SK-N-SH (cell line): Measurements from ENCODE around the gene ATF4. TPM values are rescaled to one million over a fixed set of nuclear protein-coding genes. Genes with fewer than 3 reads are reported as not detected.
A peak's percentile ranks its signal among the peaks of the same experiment; 100 is the strongest.

Source experiments
- CTCF ChIA-PET: fragments of 300-600, 350-600 bp; formaldehyde crosslinking; extraction: SDS; loops from one replicate; lab custom pipeline; 2021; lab: Yijun Ruan, JAX
- POLR2A ChIA-PET: fragments of 350-600 bp; sonication (Branson Sonifier 250); formaldehyde crosslinking; extraction: SDS; loops from one replicate; lab custom pipeline; 2020; ENCODE audit warnings: antibody characterized with exemption, inconsistent platforms; lab: Yijun Ruan, JAX
- DNase-seq: peaks from one replicate; pipeline ENCODE4 v3.0.0; 2012
- H2AFZ ChIP-seq: fragments of 200-600 bp; sonication (generic); 2 replicates; pipeline ENCODE4 v1.8.1; 2016; ENCODE audit warnings: antibody characterized with exemption, mild to moderate bottlenecking, low read depth
- H3F3A ChIP-seq: fragments of 200-600 bp; sonication (generic); replicated peaks from 2 replicates; pipeline ENCODE3; 2016; ENCODE audit warnings: antibody characterized with exemption, mild to moderate bottlenecking; ENCODE audit not compliant: insufficient read depth
- H3K27ac ChIP-seq, 2 experiments: fragments of 200-500 bp in 1 of 2; fragments of 200-600 bp in 1 of 2; sonication (Bioruptor generic) in 1 of 2; sonication (generic), shearing (Covaris generic) in 1 of 2; 2 replicates each; pipeline versions ENCODE4 v1.5.1 to v1.6.1; 2014 to 2016; ENCODE audit warnings: low read depth in 2 of 2, inconsistent platforms in 1 of 2, low read length in 1 of 2, mild to moderate bottlenecking in 1 of 2, mixed read lengths in 1 of 2
- H3K27me3 ChIP-seq: fragments of 200-600 bp; sonication (generic), shearing (Covaris generic); 2 replicates; pipeline ENCODE4 v1.6.1; 2016; ENCODE audit warnings: mixed run types; ENCODE audit not compliant: insufficient read depth
- H3K36me3 ChIP-seq, 2 experiments: fragments of 200-500 bp in 1 of 2; fragments of 200-600 bp in 1 of 2; sonication (Bioruptor generic) in 1 of 2; sonication (generic) in 1 of 2; replicated peaks in 1 of 2; 2 replicates each; pipeline versions ENCODE3 to v1.5.1; 2014 to 2016; ENCODE audit warnings: low read length in 1 of 2, mild to moderate bottlenecking in 1 of 2; ENCODE audit not compliant: insufficient read depth in 2 of 2, control insufficient read depth in 1 of 2
- H3K4me1 ChIP-seq, 2 experiments: fragments of 200-500 bp in 1 of 2; fragments of 200-600 bp in 1 of 2; sonication (Bioruptor generic) in 1 of 2; sonication (generic), shearing (Covaris generic) in 1 of 2; 2 replicates each; pipeline versions ENCODE4 v1.5.1 to v1.6.1; 2014 to 2016; ENCODE audit warnings: low read depth in 1 of 2, low read length in 1 of 2, mixed run types in 1 of 2; ENCODE audit not compliant: insufficient read depth in 2 of 2, control insufficient read depth in 1 of 2
- H3K4me2 ChIP-seq: fragments of 200-600 bp; sonication (generic), shearing (Covaris generic); 2 replicates; pipeline ENCODE4 v1.6.1; 2017; ENCODE audit warnings: mixed run types
- H3K4me3 ChIP-seq, 2 experiments: fragments of 200-500 bp in 1 of 2; fragments of 200-600 bp in 1 of 2; sonication (Bioruptor generic) in 1 of 2; sonication (generic), shearing (Covaris generic) in 1 of 2; 2 replicates each; pipeline versions ENCODE4 v1.5.1 to v1.8.1; 2014 to 2016; ENCODE audit warnings: low read depth in 2 of 2, inconsistent platforms in 1 of 2, low read length in 1 of 2, mild to moderate bottlenecking in 1 of 2, mixed read lengths in 1 of 2, moderate library complexity in 1 of 2
- H3K79me2 ChIP-seq: fragments of 200-600 bp; sonication (generic); 2 replicates; pipeline ENCODE4 v1.8.1; 2017; ENCODE audit warnings: mild to moderate bottlenecking; ENCODE audit not compliant: insufficient read depth
- H3K9ac ChIP-seq: fragments of 200-600 bp; sonication (generic); 2 replicates; pipeline ENCODE4 v1.6.1; 2017; ENCODE audit warnings: mixed run types
- H3K9me2 ChIP-seq: fragments of 200-600 bp; sonication (generic); 2 replicates; pipeline ENCODE4 v1.6.1; 2017; ENCODE audit warnings: mixed run types
- H3K9me3 ChIP-seq: fragments of 200-600 bp; sonication (generic); 2 replicates; pipeline ENCODE4 v1.6.1; 2017; ENCODE audit warnings: mixed run types, mild to moderate bottlenecking, moderate library complexity
- H4K20me1 ChIP-seq: fragments of 200-600 bp; sonication (generic); 2 replicates; pipeline ENCODE4 v1.6.1; 2017; ENCODE audit warnings: mild to moderate bottlenecking, mixed run types; ENCODE audit not compliant: insufficient read depth
- CHD2 ChIP-seq: fragments of 150-350 bp; IDR thresholded peaks from 2 replicates; pipeline ENCODE4 v1.6.1; 2018; ENCODE audit warnings: low read length; ENCODE audit not compliant: partially characterized antibody
- ELF1 ChIP-seq: IDR thresholded peaks from 2 replicates; pipeline ENCODE4 v1.4.0; 2012
- EP300 ChIP-seq, 2 experiments: IDR thresholded peaks; 2 replicates each; pipeline versions ENCODE4 v1.4.0 to v1.6.1; 2012; ENCODE audit warnings: borderline replicate concordance in 1 of 2, low read depth in 1 of 2, low read length in 1 of 2
- EZH2phosphoT487 ChIP-seq: fragments of 200-600 bp; sonication (generic); IDR thresholded peaks from 2 replicates; pipeline ENCODE4 v1.6.1; 2017; ENCODE audit warnings: low read depth, mixed run types, mild to moderate bottlenecking, antibody characterized with exemption, moderate library complexity, borderline replicate concordance
- FOSL2 ChIP-seq: IDR thresholded peaks from 2 replicates; pipeline ENCODE4 v1.4.0; 2012; ENCODE audit warnings: low read depth, mild to moderate bottlenecking, moderate library complexity, borderline replicate concordance
- FOXJ3 ChIP-seq: sonication (generic); formaldehyde crosslinking; IDR thresholded peaks from 2 replicates; pipeline ENCODE4 v1.5.1; 2020; ENCODE audit warnings: mild to moderate bottlenecking, missing genetic modification reagents
- GABPA ChIP-seq: IDR thresholded peaks from 2 replicates; pipeline ENCODE4 v1.4.0; 2012; ENCODE audit warnings: low read depth, mild to moderate bottlenecking
- GATA2 ChIP-seq: sonication (generic); formaldehyde crosslinking; IDR thresholded peaks from 2 replicates; pipeline ENCODE4 v1.5.0; 2020; ENCODE audit warnings: mild to moderate bottlenecking, missing genetic modification reagents
- JUND ChIP-seq: IDR thresholded peaks from 2 replicates; pipeline ENCODE4 v1.4.0; 2012
- MAX ChIP-seq: IDR thresholded peaks from 2 replicates; pipeline ENCODE4 v1.4.0; 2012; ENCODE audit warnings: low read depth
- MEF2A ChIP-seq: IDR thresholded peaks from 2 replicates; pipeline ENCODE4 v1.4.0; 2012; ENCODE audit warnings: low read depth, borderline replicate concordance
- NFIC ChIP-seq: IDR thresholded peaks from 2 replicates; pipeline ENCODE4 v1.4.0; 2012; ENCODE audit warnings: borderline replicate concordance
- NRF1 ChIP-seq: IDR thresholded peaks from 2 replicates; pipeline ENCODE4 v1.6.1; 2012; ENCODE audit warnings: low read depth, mild to moderate bottlenecking, low read length
- POLR2AphosphoS5 ChIP-seq: IDR thresholded peaks from 2 replicates; pipeline ENCODE4 v1.6.1; 2012; ENCODE audit warnings: low read depth, low read length
- RAD21 ChIP-seq: IDR thresholded peaks from 2 replicates; pipeline ENCODE4 v1.6.1; 2012; ENCODE audit warnings: mild to moderate bottlenecking, low read length
- RCOR1 ChIP-seq: fragments of 150-350 bp; IDR thresholded peaks from 2 replicates; pipeline ENCODE4 v1.6.1; 2017; ENCODE audit warnings: antibody characterized with exemption, low read length
- RFX5 ChIP-seq: IDR thresholded peaks from 2 replicates; pipeline ENCODE4 v1.6.1; 2012; ENCODE audit warnings: mild to moderate bottlenecking, improper control_type of control experiment, low read length
- RXRA ChIP-seq: IDR thresholded peaks from 2 replicates; pipeline ENCODE4 v1.4.0; 2012; ENCODE audit warnings: low read depth, mild to moderate bottlenecking, borderline replicate concordance
- SIN3A ChIP-seq: IDR thresholded peaks from 2 replicates; pipeline ENCODE4 v1.6.1; 2012; ENCODE audit warnings: low read depth, mild to moderate bottlenecking, low read length, moderate library complexity, borderline replicate concordance
- TAF1 ChIP-seq: IDR thresholded peaks from 2 replicates; pipeline ENCODE4 v1.6.1; 2012; ENCODE audit warnings: low read depth, mild to moderate bottlenecking, low read length, moderate library complexity, borderline replicate concordance
- TCF12 ChIP-seq: IDR thresholded peaks from 2 replicates; pipeline ENCODE4 v1.4.0; 2012
- TEAD4 ChIP-seq: IDR thresholded peaks from 2 replicates; pipeline ENCODE4 v1.4.0; 2012; ENCODE audit warnings: mild to moderate bottlenecking, borderline replicate concordance; ENCODE audit not compliant: insufficient read depth
- USF1 ChIP-seq: IDR thresholded peaks from 2 replicates; pipeline ENCODE4 v1.4.0; 2012; ENCODE audit warnings: low read depth, borderline replicate concordance
- USF2 ChIP-seq: fragments of 150-350 bp; IDR thresholded peaks from 2 replicates; pipeline ENCODE4 v1.6.1; 2017; ENCODE audit warnings: antibody characterized with exemption, low read length, low read depth, borderline replicate concordance
- YY1 ChIP-seq: IDR thresholded peaks from 2 replicates; pipeline ENCODE4 v1.4.0; 2012; ENCODE audit warnings: low read depth, mild to moderate bottlenecking
- ZBTB33 ChIP-seq: IDR thresholded peaks from 2 replicates; pipeline ENCODE4 v1.4.0; 2012; ENCODE audit warnings: low read depth, borderline replicate concordance
- WGBS: methylation state at CpG from one replicate; pipeline ENCODE4 v1.1.6; 2017; ENCODE audit warnings: low lambda C conversion rate; 5-methylcytosine and 5-hydroxymethylcytosine counted together
- polyA plus RNA-seq, 3 experiments: library from polyadenylated mRNA; depleted of rRNA; stranded (reverse); fragments of >200 nt; gene quantifications; 2 replicates each; pipeline ENCODE4 v1.2.3, GENCODE V29; 2012

The ATF4 gene
- polyA plus RNA-seq, 1 of the 3 experiments (the other 2 are of a cell fraction) = 375 TPM

- TF ChIP-seq ZBTB33 (no peak), ELF1 (no peak), USF1 (no peak), MEF2A (no peak), POLR2AphosphoS5 (no peak), JUND (no peak), RFX5 (no peak), TAF1 (no peak), RAD21 (no peak), RXRA (no peak), EZH2phosphoT487 (no peak), NRF1 (no peak), TCF12 (no peak)
Observed at GRCh38 chr22:39489094-39490068, 31.0 kb upstream of the ATF4 start (continued).

GRCh38 chr22:39490135-39490798 is 30.1 kb upstream of the ATF4 start:
- Histone ChIP-seq H3K27ac (no peak overlapping the region; a peak in 1 of 4 replicates), H3K4me1 (no peaks in the 10 kb centered on the region; a peak in 1 of 4 replicates), H3K36me3 (no peaks in the 10 kb centered on the region), H3F3A (no peaks in the 10 kb centered on the region), H3K79me2 (no peaks in the 10 kb centered on the region), H3K4me2 (no peak overlapping the region), H3K9me3 (no peaks in the 10 kb centered on the region), H3K9ac (no peak overlapping the region), H4K20me1 (no peaks in the 10 kb centered on the region), H3K27me3 (no peaks in the 10 kb centered on the region), H3K4me3 (no peak overlapping the region), H2AFZ (no peak overlapping the region), H3K9me2 (no peaks in the 10 kb centered on the region)
- 8% methylated on average over 4 of the region's 13 CpGs for WGBS
- ChIA-PET POLR2A (interaction anchor here (1.5 to 1.7 kb wide), 2 partner anchors 12 to 33 kb away, joined by 4 to 7 read pairs; partner anchors contain the start of gene MIEF1), CTCF (interaction anchor here (1.4 to 2.0 kb wide), 2 partner anchors 15 to 39 kb away, joined by 3 to 8 read pairs; no protein-coding TSS in a partner anchor)
- TF ChIP-seq TEAD4 (no peak), RCOR1 (no peak), EP300 (IDR thresholded peaks at IDR 0.05; ENCODE audit: borderline replicate concordance in 1 of 2, low read depth in 1 of 2, low read length in 1 of 2) (no peak), CHD2 (no peak), NRF1 (no peak), TAF1 (no peak), FOSL2 (no peak), USF1 (peak; percentile 94), MAX (no peak), SIN3A (no peak), NFIC (no peak), FOXJ3 (CRISPR knock-in tag) (no peak), YY1 (peak; percentile 80), RXRA (no peak), GATA2 (CRISPR knock-in tag) (no peak), GABPA (no peak), USF2 (peak; percentile 62; the same call in 1 of the 2 replicates), RFX5 (no peak), TCF12 (no peak)
- DNase-seq = peak; percentile 80
